ENCODE measurements around the gene SETD1A.

The SETD1A gene

DNA sequence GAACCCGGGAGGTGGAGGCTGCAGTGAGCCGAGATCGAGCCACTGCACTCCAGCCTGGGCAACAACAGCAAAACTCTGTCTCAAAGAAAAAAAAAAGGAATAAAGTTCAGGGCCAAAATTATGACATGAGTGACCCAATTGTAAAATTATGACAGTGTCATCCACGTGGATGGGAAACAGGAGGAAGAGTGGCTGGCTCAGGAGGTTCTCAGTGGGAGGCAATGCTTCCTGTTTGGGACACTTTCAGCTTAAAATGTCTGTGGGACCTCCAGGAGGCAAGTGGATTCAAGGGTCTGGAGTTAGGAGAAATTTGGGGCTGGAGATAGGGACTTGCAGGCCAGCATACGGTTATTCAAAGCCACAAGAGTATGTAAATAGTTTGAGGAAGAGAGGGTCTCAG, 67.8 kb downstream of the SETD1A start:
- no peak for DNase-seq

DNA sequence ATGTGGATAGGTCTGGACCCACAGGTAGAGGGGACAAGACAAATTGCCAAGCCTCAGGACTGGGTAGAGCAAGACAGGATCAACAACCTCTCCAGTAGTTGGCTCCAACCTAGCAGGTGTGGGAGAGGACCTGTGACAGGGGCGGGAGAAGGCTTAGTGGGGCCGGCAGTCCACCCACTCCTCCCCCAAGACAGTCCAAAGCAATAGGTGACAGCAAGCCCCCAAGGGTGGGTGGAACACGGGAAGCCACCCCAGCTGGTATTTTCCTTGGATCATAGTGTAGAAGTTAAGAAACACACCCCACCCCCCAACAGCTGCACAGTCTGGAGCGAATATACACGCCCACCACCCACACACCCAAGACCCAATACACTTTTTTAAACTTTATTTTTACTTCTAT, 71.7 kb downstream of the SETD1A start:
- no peak for DNase-seq

DNA sequence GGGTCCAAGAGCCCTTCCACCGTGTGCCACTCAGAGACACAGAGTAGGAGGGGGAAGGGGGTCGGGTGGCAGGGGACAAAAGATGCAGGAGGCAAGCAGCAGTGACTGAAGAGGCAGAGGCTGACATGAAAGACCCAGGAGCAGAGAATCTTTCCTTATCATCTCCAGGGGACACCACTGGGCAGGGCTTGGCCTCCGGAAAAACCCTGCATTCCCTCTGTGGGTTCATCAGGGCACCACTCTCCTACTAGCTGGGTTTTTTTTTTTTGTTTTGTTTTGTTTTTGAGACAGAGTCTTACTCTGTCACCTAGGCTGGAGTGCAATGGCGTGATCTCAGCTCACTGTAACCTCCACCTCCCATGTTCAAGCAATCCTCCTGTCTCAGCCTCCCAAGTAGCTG, 73.7 kb downstream of the SETD1A start:
- DNase-seq = no peak

DNA sequence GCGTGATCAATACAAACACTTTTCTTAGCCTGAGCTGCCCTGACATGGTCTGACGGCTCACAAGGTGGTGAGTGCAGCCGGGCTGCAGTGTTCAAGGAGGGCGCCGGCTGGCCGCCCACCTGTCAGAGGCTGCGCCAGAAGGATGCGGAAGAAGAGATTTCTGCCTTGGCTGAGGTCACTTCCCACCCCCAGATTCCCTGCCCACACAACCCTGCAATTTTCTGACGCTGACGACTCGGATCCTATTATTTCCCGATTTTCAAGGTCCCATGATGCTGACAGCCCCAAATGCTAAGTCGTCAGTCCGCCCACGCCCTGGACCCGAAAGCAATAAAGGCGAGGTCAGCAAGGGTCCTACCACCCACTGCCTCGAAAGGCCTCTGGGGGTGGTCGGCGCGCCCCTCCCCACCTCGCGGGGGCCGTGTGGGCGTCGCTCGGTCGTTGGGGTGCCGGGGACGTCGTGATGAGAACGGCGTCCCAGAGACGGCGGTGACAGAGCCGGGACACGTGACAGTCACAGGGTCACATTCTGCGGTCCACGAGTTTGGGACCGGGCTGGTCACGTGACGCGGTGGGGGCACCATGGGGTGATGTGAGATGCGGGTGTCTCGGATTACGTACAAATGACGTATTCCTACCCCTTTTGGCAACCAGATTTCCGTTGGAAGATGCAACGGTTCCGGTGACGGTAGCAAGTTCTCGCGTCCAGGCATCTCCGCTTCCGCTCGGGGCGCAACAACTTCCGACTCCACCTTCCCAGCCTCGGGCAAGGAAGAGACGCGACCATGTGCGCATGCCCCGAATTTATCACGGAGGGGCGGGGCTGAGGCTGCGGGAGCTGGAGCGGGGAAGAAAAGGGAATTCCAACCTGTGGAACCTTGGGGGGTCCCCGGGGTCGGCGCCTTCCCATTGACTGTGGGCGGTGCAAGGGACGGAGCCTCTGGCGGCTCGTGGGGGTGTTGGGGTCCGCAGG, 75.5 kb downstream of the SETD1A start, which contains the start of gene STX4:
TSS of gene STX4 (plus strand) at position 823 of the 973 bp plus-strand sequence. CDS start 248 bp downstream, outside the sequence.
- peak; percentile 96 for DNase-seq

DNA sequence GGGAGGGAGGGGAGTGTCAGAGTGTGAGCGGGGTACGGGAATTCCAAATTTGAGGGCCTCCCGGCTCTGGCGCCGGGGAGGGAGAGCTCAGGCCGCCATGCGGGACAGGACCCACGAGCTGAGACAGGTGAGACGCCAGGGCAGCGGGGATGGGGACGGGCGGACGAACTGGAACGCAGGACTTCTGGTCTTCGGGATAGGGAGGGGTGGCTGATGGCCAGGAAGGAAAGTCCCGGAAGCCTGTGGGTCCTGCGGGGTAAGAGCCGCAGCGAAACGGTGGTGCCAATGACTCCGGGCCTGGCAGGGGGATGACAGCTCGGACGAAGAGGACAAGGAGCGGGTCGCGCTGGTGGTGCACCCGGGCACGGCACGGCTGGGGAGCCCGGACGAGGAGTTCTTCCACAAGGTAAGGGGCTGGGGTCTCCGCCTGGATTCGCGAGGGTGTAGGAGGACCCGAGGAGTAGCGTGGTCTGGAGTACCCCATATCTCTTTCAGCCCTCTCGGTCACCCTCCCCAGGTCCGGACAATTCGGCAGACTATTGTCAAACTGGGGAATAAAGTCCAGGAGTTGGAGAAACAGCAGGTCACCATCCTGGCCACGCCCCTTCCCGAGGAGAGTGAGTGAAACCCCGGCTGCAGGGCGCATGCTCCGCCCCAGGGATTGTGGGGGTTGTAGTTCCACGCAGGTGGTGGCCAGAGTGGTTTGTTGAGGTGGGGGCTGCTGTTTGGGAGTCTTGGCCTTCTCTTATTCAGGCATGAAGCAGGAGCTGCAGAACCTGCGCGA, 76.3 kb downstream of the SETD1A start:
- DNase-seq = peak; percentile 85
